ENCODE data around the gene ACOX1.
A peak's percentile ranks its signal among the peaks of the same experiment; 100 is the strongest.

Gene ACOX1

DNA sequence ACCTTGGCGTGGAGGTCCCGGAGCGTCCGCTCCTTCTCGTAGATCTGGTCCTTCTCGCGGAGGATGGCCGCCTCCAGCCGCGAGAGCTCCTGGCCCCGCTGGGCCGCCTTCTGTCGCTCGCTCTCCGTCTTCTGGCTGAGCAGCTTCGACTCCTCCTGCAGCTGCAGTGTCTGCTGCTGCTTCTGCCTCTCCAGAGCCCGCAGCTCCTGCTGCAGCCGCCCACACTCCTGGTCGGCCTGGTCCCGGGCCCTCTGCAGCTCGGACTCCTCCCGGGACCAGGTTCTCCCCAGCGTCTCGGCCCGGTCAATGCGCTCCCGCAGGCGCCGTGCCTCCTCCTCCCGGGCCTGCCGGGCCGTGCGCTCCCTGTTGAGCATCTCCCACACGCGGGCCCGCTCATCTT is 29.2 kb upstream of the ACOX1 start:
- no peak for DNase-seq

DNA sequence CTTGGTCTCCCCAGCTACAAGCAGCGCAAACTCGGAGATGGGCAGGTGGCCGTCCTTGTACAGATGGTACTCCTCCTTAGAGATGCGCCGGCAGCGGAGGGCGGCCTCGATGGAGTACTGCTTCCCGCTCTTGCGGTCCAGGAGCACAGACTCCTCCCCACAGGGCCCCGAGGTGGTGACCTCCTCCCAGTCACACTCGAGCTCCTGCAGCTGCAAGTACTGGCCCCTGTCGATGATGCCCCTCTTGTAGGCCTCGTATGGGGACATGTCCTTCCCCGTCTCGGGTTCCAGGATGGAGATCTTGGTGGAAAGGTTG is 28.8 kb upstream of the ACOX1 start:
- no peak for DNase-seq

DNA sequence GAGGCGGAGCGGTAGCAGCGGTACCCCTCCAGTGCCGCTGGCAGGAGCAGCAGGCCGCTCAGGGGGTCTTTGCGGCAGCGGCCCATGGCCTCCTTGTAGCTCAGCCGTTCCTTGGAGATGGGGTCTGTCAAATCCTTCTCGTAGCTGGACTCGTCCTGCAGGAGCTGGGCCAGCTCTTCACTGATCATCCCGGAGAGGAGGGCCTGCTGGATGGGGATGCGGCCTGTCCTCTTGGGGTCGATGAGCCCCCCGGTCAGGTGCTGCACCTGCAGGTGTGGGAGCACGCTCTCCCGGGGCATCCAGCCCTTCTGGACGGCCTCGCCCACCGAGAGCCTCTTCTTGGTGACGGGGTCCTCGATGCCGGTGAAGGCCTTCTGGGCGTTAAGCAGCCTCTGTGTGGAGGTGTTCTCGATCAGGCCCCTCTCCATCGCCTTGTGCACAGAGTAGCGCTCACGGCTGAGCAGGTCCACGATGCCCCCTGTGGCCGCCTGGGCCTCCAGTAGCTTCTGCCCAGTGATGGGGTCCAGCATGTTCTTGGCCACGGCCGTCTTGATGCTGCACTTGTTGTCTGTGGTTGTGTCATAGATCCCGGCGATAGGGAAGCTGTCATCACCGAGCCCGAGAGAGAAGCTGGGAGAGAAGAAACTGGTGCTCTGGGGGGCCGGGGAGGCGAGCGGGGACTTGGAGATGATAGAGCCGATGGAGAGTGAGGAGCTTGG is 28.3 kb upstream of the ACOX1 start:
- no peak for DNase-seq

- peak; percentile 86 for DNase-seq
These were observed 26.5 kb upstream of the ACOX1 start for GRCh38 chr17:76005263-76006149.

DNA sequence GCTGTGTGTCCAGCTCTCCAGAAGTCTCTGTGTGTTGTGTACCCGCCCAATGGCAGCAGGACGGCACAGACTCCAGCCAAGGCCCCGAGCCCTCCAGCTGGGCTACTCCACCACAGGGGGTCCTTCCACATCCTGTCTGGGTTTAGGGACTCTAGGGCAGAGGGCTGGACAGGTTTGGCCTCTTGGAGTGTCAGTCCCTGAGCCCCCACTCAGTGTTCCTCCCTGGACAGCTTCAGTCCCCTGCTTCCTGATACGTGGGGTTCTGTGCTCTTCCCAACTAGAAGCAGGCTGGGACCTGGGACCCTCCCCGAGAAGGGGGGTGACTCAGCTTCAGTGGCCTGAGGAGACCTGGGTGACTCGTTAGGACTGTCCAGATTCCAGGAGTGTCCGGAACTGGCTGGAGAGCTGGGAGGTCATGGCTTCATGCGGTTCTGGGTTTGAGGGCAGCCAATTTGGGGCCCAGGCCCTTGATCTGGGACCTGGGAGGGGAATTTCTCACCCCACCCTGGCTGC is 25.8 kb upstream of the ACOX1 start:
- DNase-seq: no peak

GRCh38 chr17:76003915-76004314 is 24.9 kb upstream of the ACOX1 start:
- no peak for DNase-seq

- no peak for DNase-seq
These were observed 23.1 kb upstream of the ACOX1 start for GRCh38 chr17:76002100-76002499.

DNA sequence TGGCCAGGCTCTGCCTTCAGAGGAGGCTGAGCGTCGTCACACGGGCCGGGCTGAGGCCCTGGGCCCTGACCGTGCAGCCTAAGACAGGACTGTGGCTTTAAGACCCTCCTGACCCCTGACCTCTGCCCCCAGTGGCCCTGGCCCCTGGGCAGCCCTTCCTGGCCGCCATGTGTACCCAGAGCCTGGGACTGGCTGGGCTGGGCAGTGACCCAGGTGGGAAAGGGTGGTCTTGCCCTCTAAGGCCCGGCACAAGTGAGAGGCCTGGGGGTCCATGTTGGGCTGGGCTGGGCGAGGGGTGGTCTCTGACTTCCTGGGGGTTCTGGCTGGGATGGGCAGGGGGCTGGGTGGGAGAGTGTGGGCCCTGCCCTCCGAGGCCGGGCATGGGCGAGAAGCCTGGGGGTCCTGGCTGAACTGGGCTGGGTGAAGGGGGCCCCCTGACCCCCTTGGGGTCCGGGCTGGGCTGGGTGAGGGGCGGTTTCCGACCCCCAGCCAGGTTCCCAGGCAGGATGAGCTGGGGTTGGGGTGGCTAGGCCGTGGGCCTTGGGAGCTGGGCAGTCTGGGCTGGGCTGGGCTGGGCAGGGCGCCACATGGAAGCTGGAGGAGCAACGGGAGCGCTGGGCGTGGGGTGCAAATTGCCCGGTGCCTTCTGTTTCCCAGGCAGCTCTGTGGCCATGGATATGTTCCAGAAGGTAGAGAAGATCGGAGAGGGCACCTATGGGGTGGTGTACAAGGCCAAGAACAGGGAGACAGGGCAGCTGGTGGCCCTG is 22.0 kb upstream of the ACOX1 start, which contains the start of gene CDK3:
TSS of gene CDK3 (plus strand) at position 101 of the 767 bp plus-strand sequence. CDS start at position 672, 571 bp downstream.
- no peak for DNase-seq

GRCh38 chr17:76000016-76000754 is 21.2 kb upstream of the ACOX1 start:
- DNase-seq: peak; percentile 83

GRCh38 chr17:75998327-75998795 is 19.4 kb upstream of the ACOX1 start:
- no peak for DNase-seq

DNA sequence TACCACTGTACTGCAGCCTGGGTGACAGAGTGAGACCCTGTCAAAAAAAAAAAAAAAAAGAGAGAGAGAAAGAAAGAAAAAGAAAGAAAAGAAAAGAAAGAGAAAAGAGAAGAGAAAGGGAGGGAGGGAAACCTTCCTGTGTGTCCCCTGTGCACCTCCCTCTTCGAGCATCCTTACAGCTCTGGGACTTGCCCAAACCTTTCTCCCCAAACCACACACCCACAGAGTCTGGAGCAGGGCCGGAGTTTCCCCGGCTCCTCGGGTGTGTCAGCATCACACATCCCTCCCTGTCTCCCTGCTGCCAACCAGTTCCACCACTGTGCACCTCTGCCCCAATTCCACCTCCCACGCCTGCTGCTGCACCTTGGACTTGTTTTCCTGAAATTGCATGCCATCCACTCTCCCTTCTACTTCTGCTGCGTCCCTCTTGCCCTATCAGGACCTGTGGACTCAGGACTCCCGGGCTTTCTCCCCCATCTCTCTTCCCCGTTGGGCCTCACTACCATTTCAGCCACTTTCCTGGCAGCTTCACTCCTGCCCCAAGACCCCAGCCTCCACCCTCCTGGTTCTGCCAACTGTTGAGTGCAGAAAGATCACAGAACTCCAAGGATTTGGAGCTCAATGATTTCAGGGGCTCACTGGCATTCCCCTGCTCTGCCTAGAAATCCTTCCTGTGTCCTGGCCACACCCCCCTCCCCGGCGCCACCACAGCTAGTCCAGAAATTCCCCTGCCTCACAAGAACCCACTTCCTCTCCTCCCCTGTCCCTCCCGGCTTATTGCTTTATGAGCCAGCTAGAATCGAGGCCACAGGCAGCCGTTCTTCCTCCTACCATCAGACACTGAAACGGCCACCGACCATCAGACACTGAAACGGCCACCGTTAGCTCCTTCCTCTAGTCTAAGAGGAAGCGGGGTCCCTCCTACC is 18.0 kb upstream of the ACOX1 start:
- DNase-seq: peak; percentile 75

DNA sequence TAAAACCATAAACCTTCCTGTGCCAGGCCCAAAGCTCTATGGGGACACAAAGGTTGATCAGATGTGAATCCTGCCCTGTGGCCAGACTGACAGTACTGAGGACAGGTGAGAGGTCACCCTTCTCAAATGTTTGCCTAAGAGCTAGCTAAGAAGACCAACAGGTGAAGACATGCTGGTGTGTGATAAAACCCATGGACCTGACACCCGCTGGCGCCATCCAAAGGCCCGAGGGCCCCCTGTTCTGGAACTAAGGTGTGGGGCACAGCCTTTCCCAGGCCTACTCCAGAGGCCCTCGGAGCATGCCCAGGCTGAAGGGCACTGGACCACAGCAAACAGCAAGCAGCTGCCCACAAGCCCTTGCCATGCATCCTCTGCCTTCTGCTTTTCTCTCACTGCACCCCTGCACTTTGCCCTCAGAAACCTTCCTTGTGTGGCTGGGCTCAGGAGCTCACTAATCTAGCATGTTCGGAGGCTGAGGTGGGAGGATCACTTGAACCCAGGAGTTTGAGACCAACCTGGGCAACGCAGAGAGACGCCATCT is 16.5 kb upstream of the ACOX1 start:
- DNase-seq: no peak

- no peak for DNase-seq
These were observed 15.9 kb upstream of the ACOX1 start for GRCh38 chr17:75994802-75995370.

DNA sequence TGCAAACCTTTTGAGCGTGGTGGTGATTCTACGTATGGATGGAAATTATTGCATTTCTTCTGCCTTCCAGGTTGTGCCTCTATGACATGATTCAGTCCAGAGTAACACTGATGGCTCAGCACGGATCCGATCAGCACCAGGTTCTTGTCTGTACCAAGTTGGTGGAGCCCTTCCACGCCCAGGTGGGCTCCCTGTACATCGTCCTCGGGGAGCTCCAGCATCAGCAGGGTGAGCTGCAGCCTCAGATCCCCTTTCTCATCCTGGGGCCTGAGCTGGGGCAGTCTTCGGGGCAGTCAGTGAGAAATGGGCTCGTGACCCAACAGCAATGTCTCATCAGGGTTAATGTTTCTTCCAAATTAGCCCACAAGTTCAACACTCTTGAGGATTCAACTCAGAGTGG is 12.4 kb upstream of the ACOX1 start:
- DNase-seq: no peak

DNA sequence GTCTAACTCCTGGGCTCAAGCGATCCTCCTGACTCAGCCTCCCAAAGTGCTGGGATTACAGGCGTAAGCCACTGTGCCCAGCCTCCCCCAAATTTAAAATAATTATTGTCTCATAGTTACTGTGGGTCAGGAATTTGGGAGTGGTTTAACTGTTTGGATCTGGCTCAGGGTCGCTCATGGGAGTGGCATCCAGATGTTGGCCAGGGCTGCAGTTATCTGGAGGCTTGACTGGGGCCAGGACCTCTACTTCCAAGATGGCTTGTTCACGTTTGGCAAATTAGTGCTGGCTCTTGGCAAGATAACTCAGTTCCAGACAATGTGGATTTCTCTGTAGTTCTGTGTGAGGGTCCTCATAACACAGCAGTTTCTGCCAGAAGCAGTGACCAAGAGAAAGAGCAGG is 8.1 kb upstream of the ACOX1 start:
- DNase-seq: no peak

- no peak for DNase-seq
These were observed 7.0 kb upstream of the ACOX1 start for GRCh38 chr17:75985986-75986385.

DNA sequence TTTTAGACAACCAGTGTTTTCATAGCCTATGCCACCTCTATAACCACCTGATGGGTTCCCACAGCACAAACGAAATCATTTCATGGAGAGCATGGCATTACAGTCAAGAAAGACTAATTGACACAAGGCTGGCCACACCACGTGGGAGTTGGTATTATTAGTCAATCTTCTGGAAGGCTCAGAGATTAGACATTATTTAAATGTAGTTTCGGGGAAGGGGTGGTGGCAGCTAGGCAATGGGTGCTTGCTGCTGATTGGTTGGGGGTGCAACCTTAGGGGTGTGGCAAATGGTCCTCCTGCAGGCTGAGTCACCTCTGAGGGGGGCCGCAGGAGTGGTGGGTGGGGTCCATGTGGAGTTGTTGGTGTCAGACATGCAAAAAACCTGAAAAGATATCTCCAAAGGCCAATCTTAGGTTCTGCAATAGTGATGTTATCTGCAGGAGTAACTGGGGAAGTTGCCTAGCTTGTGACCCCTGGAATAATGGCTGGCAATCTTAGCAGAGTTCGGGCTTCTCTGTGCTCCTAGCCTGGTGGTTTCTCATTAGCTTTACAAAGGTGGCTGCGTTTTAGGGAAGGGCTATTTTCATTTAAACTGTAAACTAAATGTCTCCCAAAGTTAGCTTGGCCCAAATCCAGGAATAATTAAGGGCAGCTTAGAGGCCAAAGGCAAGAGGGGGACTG is 4.7 kb upstream of the ACOX1 start:
- peak; percentile 88 for DNase-seq

- no peak for DNase-seq
These were observed 2.2 kb upstream of the ACOX1 start for GRCh38 chr17:75981019-75981615.

DNA sequence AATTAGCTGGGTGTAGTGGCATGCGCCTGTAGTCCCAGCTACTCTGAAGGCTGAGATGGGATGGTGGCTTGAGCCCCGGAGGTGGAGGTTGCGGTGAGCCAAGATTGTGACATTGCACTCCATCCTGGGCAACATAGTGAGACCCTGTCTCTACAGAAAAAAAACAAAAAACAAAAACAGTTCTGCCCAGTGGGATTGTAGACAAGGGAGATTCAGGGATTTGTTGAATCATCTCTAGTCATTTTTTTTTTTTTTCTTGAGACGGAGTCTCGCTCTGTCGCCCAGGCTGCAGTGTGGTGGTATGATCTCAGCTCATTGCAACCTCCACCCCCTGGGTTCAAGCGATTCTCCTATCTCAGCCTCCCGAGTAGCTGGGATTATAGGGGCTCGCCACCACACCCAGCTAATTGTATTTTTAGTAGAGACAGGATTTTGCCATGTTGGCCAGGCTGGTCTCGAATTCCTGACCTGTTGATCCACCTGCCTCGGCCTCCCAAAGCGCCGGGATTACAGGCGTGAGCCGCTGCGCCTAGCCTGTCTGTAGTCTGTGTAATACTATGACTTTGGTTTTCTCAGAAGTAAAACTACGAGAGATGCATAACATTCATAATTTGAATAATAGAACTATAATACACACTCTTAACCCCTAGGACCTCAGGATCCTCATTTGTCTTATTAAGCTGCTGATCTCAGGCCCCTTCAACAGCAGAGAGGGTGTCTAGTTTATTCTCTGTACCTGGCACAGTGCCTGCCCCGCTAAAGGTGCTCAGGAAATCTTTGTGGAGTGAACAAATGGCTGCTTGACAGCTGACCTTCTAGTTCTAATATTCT is 1.4 kb upstream of the ACOX1 start:
- DNase-seq: no peak
